Smooth muscle cell (in vitro differentiated cells): Measurements from ENCODE around the gene FASN. TPM values are rescaled to one million over a fixed set of nuclear protein-coding genes. Genes with fewer than 3 reads are reported as not detected.
A peak's percentile ranks its signal among the peaks of the same experiment; 100 is the strongest.

Source experiments
- DNase-seq: peaks from one replicate; lab custom pipeline; 2025; ENCODE audit not compliant: unreplicated experiment; lab: John Stamatoyannopoulos, UW
- H2AFZ ChIP-seq: fragments of 200-600 bp; sonication (generic); 2 replicates; pipeline ENCODE4 v1.6.0; 2016; ENCODE audit warnings: antibody characterized with exemption, low read depth, mild to moderate bottlenecking
- H3F3A ChIP-seq: fragments of 200-600 bp; sonication (generic); 2 replicates; pipeline ENCODE4 v1.6.0; 2017; ENCODE audit warnings: antibody characterized with exemption, low read depth
- H3K27ac ChIP-seq: fragments of 200-600 bp; sonication (generic); 2 replicates; pipeline ENCODE4 v1.5.1; 2016; ENCODE audit warnings: low read depth, mild to moderate bottlenecking
- H3K27me3 ChIP-seq: fragments of 200-600 bp; sonication (generic); 2 replicates; pipeline ENCODE4 v1.6.1; 2016; ENCODE audit warnings: low read depth, mild to moderate bottlenecking
- H3K36me3 ChIP-seq: fragments of 200-600 bp; sonication (generic); 2 replicates; pipeline ENCODE4 v1.5.1; 2016; ENCODE audit warnings: low read depth
- H3K4me1 ChIP-seq: fragments of 200-600 bp; sonication (generic); 2 replicates; pipeline ENCODE4 v1.5.1; 2016; ENCODE audit warnings: low read depth
- H3K4me2 ChIP-seq: fragments of 200-600 bp; sonication (generic); 2 replicates; pipeline ENCODE4 v1.6.0; 2016; ENCODE audit warnings: mild to moderate bottlenecking
- H3K4me3 ChIP-seq: fragments of 200-600 bp; sonication (generic); 2 replicates; pipeline ENCODE4 v1.5.1; 2016; ENCODE audit warnings: mild to moderate bottlenecking
- H3K79me2 ChIP-seq: fragments of 200-600 bp; sonication (generic); 2 replicates; pipeline ENCODE4 v1.6.0; 2016; ENCODE audit warnings: low read depth, mild to moderate bottlenecking
- H3K9ac ChIP-seq: fragments of 200-600 bp; sonication (generic); 2 replicates; pipeline ENCODE4 v1.6.0; 2016; ENCODE audit warnings: low read depth
- H3K9me3 ChIP-seq: fragments of 200-600 bp; sonication (generic); replicated peaks from 2 replicates; pipeline ENCODE4 v1.5.1; 2016; ENCODE audit warnings: low read depth
- H4K20me1 ChIP-seq: fragments of 200-600 bp; sonication (generic); 2 replicates; pipeline ENCODE4 v1.6.0; 2016; ENCODE audit warnings: low read depth
- CTCF ChIP-seq: fragments of 200-600 bp; sonication (generic); IDR thresholded peaks from 2 replicates; pipeline ENCODE4 v1.5.1; 2017; ENCODE audit warnings: borderline replicate concordance, mild to moderate bottlenecking, antibody characterized with exemption; ENCODE audit not compliant: insufficient read depth, poor library complexity, severe bottlenecking
- WGBS: methylation state at CpG from one replicate; pipeline ENCODE4 v1.1.7; 2016; ENCODE audit warnings: low lambda C conversion rate; 5-methylcytosine and 5-hydroxymethylcytosine counted together
- polyA plus RNA-seq: library from polyadenylated mRNA; unstranded; fragments of >200 nt; fragmentation: Nextera tagmentation; extraction: Ambion mirVana; gene quantifications from 2 replicates; pipeline ENCODE4 v1.2.1, GENCODE V29; 2016
- total RNA-seq: library from RNA; depleted of rRNA; stranded (reverse); fragments of >200 nt; gene quantifications from 2 replicates; pipeline ENCODE4 v1.2.3, GENCODE V29; 2014

The FASN gene
- total and polyA plus RNA-seq, 2 experiments from 2014 or later: 46.6 to 49.3 TPM

GRCh38 chr17:82037092-82037888 is 60.7 kb downstream of the FASN start, which contains the start of gene DCXR:
Gene DCXR (minus strand): TSS chr17:82037697. CDS start chr17:82037682, 15 bp downstream.
- H3K27me3 ChIP-seq: no peaks in the 10 kb centered on the region
- DNase-seq: peak; percentile 96
- H3K36me3 ChIP-seq: no peaks in the 10 kb centered on the region
- H3K4me2 ChIP-seq: peak within 1 kb of the TSS; percentile 94
- TF ChIP-seq CTCF: peak; percentile 79
- H2AFZ ChIP-seq: peak within 1 kb of the TSS; percentile 86
- H4K20me1 ChIP-seq: no peaks in the 10 kb centered on the region
- peaks cover 6% of the 10 kb centered on the region for H3K4me1 ChIP-seq
- 1% methylated on average over 53 of the region's 92 CpGs for WGBS
- H3K4me3 ChIP-seq: peak within 1 kb of the TSS; percentile 60
- H3K9ac ChIP-seq: peak within 1 kb of the TSS; percentile 52
- H3K9me3 ChIP-seq: no peaks in the 10 kb centered on the region
- peaks cover 6% of the 10 kb centered on the region for H3F3A ChIP-seq
- H3K79me2 ChIP-seq: no peaks in the 10 kb centered on the region
- H3K27ac ChIP-seq: peak within 1 kb of the TSS; percentile 44

- peak overlapping the region; percentile 94 for H3K4me2 ChIP-seq
- TF ChIP-seq CTCF: no peak
- H3K9ac ChIP-seq: peak overlapping the region; percentile 52
- WGBS: 54% methylated on average over 23 of the region's 23 CpGs
- peak overlapping the region; percentile 60 for H3K4me3 ChIP-seq
- H2AFZ ChIP-seq: peak overlapping the region; percentile 86
- H4K20me1 ChIP-seq: no peaks in the 10 kb centered on the region
- no peaks in the 10 kb centered on the region for H3K27me3 ChIP-seq
- H3K36me3 ChIP-seq: no peaks in the 10 kb centered on the region
- peaks cover 6% of the 10 kb centered on the region for H3F3A ChIP-seq
- no peaks in the 10 kb centered on the region for H3K79me2 ChIP-seq
- peaks cover 6% of the 10 kb centered on the region for H3K4me1 ChIP-seq
- no peak for DNase-seq
- H3K9me3 ChIP-seq: no peaks in the 10 kb centered on the region
- peak overlapping the region; percentile 44 for H3K27ac ChIP-seq
These were observed 61.4 kb downstream of the FASN start for GRCh38 chr17:82036634-82037091.

- Histone ChIP-seq H2AFZ (no peak overlapping the region), H3K27ac (no peak overlapping the region), H4K20me1 (no peaks in the 10 kb centered on the region), H3K4me3 (peak overlapping the region; percentile 60), H3K36me3 (no peaks in the 10 kb centered on the region), H3K9ac (no peak overlapping the region), H3F3A (peaks cover 6% of the 10 kb centered on the region), H3K9me3 (no peaks in the 10 kb centered on the region), H3K4me2 (peak overlapping the region; percentile 94), H3K79me2 (no peaks in the 10 kb centered on the region), H3K4me1 (peaks cover 6% of the 10 kb centered on the region), H3K27me3 (no peaks in the 10 kb centered on the region)
- 95% methylated on average over 14 of the region's 20 CpGs for WGBS
- TF ChIP-seq CTCF: no peak
- no peak for DNase-seq
These were observed 61.9 kb downstream of the FASN start for GRCh38 chr17:82035956-82036633.
